Measurements from ENCODE around the gene SLC9C1. TPM values are rescaled to one million over a fixed set of nuclear protein-coding genes. Genes with fewer than 3 reads are reported as not detected.

SLC9C1 gene
- total RNA-seq, 2 experiments from 2014 or later = not detected

DNA sequence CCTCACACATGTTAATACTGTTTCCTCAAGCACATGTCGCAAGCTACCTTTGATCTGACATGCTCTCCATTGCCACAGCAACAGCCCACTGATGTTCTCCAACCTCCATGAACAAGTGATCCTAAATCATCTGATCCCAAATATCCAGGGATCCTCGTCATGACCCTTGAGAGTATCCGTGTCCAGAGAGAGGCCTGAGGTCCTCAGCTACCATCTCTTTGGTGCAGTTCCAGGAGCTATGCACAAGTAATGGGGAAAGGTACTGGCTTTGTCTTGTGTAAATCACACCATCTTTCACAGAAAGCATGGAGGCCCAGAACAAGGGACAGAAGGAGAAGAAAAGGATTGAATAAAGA lies 163.4 kb downstream of the SLC9C1 start:
- POLR2A ChIA-PET = interaction anchor here (1.1 to 1.7 kb wide), 2 partner anchors 58 to 152 kb away, joined by 4 to 6 read pairs; partner anchors contain the start of gene ABHD10
- Histone ChIP-seq H3K36me3 (ENCODE audit: insufficient read depth, low read length) (peaks cover 10% of the 10 kb centered on the region), H3K4me3 (ENCODE audit: low read length) (peak overlapping the region; percentile 60), H3K27ac (ENCODE audit: low read depth in 1 of 2, low read length in 2 of 2) (peak overlapping the region; percentile 41 to 92), H3K4me1 (ENCODE audit: insufficient read depth, low read length) (peaks cover 85% of the 10 kb centered on the region), H3K9me3 (ENCODE audit: control insufficient read depth in 1 of 2, insufficient read depth in 1 of 2, low read length in 2 of 2) (no peaks in the 10 kb centered on the region), H3K27me3 (ENCODE audit: control insufficient read depth in 1 of 2, insufficient read depth in 2 of 2, low read length in 2 of 2) (no peaks in the 10 kb centered on the region)
- Mint-ChIP-seq H3K9me3 (no peaks in the 10 kb centered on the region), H3K27ac (peak overlapping the region; percentile 88), H3K4me3 (peak overlapping the region; percentile 52), H3K27me3 (no peaks in the 10 kb centered on the region), H3K4me1 (ENCODE audit: low read depth) (peaks cover 95% of the 10 kb centered on the region), H3K36me3 (ENCODE audit: low read depth) (peaks cover 18% of the 10 kb centered on the region)
- CTCF ChIA-PET = no interaction called here
- TF ChIP-seq, protein P1, sequence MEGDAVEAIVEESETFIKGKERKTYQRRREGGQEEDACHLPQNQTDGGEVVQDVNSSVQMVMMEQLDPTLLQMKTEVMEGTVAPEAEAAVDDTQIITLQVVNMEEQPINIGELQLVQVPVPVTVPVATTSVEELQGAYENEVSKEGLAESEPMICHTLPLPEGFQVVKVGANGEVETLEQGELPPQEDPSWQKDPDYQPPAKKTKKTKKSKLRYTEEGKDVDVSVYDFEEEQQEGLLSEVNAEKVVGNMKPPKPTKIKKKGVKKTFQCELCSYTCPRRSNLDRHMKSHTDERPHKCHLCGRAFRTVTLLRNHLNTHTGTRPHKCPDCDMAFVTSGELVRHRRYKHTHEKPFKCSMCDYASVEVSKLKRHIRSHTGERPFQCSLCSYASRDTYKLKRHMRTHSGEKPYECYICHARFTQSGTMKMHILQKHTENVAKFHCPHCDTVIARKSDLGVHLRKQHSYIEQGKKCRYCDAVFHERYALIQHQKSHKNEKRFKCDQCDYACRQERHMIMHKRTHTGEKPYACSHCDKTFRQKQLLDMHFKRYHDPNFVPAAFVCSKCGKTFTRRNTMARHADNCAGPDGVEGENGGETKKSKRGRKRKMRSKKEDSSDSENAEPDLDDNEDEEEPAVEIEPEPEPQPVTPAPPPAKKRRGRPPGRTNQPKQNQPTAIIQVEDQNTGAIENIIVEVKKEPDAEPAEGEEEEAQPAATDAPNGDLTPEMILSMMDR (IDR thresholded peaks at IDR 0.05) = no peak
- intact Hi-C loops (cut with DNase I, micrococcal nuclease) = loop anchor here in 1 of 2 experiments (10.0 kb wide), 1 partner anchor 174 kb away; no protein-coding TSS in a partner anchor
- ATAC-seq (ENCODE audit: poor library complexity) (no peak), DNase-seq (no peak)

DNA sequence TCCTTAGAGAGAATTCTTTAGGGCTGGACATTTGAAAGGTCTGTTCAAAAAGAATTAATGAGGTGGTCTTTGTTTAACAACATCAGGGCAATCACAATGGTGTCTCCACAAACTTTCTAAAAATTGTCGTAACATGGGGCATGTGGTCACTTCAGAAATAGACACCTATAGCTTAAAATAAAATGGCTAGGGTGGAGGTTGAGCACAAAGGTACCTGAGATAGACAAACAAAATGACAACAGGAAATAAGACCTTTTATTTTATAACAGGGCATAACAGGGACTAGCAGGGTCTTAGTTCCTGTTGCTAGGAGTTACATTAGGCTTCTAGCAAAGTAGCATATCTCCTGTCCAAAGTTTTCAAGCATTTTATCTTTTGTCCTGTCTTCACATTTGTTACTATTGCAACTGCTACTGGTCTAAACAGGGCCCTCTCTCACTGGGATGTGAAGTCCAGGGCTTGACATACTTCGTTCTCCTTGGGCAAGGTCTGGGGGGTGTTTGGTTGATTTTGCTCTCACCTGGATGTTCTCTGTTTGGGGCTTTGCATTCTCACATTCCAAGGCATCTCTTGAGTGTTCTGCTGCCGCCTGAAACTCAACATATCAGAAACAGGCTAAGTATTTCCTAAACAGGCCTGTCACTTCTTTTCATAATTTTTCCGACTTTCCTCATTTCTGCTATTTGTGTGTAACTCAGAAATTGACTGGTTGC lies 163.9 kb downstream of the SLC9C1 start:
- intact Hi-C loops (cut with DNase I, micrococcal nuclease) = loop anchor here in 1 of 2 experiments (10.0 kb wide), 1 partner anchor 175 kb away; no protein-coding TSS in a partner anchor
- Mint-ChIP-seq H3K4me3 (peak overlapping the region; percentile 52), H3K27me3 (no peaks in the 10 kb centered on the region), H3K27ac (peak overlapping the region; percentile 88), H3K36me3 (ENCODE audit: low read depth) (peaks cover 23% of the 10 kb centered on the region), H3K4me1 (ENCODE audit: low read depth) (peaks cover 95% of the 10 kb centered on the region), H3K9me3 (no peaks in the 10 kb centered on the region)
- CTCF ChIA-PET = interaction anchor here (1.6 kb wide), 1 partner anchor 7 kb away, joined by 6 read pairs; no protein-coding TSS in a partner anchor
- peaks cover 16% of the 10 kb centered on the region for H3K36me3 ChIP-seq (ENCODE audit: insufficient read depth, low read length)
- H3K4me1 ChIP-seq (ENCODE audit: insufficient read depth, low read length) = peaks cover 84% of the 10 kb centered on the region
- ATAC-seq (ENCODE audit: poor library complexity) (no peak), DNase-seq (no peak)
- POLR2A ChIA-PET = interaction anchor here (0.6 to 1.7 kb wide), 3 partner anchors 58 to 877 kb away, joined by 3 to 6 read pairs (median 3); partner anchors contain the start of genes ATG3 and SLC35A5
- H3K27ac ChIP-seq (ENCODE audit: low read depth in 1 of 2, low read length in 2 of 2) = peak overlapping the region; percentile 80 to 92
- no peak overlapping the region for H3K4me3 ChIP-seq (ENCODE audit: low read length)
- H3K9me3 ChIP-seq (ENCODE audit: control insufficient read depth in 1 of 2, insufficient read depth in 1 of 2, low read length in 2 of 2) = no peaks in the 10 kb centered on the region
- H3K27me3 ChIP-seq (ENCODE audit: control insufficient read depth in 1 of 2, insufficient read depth in 2 of 2, low read length in 2 of 2) = no peaks in the 10 kb centered on the region
- TF ChIP-seq, protein P1 (IDR thresholded peaks at IDR 0.05) = no peak

DNA sequence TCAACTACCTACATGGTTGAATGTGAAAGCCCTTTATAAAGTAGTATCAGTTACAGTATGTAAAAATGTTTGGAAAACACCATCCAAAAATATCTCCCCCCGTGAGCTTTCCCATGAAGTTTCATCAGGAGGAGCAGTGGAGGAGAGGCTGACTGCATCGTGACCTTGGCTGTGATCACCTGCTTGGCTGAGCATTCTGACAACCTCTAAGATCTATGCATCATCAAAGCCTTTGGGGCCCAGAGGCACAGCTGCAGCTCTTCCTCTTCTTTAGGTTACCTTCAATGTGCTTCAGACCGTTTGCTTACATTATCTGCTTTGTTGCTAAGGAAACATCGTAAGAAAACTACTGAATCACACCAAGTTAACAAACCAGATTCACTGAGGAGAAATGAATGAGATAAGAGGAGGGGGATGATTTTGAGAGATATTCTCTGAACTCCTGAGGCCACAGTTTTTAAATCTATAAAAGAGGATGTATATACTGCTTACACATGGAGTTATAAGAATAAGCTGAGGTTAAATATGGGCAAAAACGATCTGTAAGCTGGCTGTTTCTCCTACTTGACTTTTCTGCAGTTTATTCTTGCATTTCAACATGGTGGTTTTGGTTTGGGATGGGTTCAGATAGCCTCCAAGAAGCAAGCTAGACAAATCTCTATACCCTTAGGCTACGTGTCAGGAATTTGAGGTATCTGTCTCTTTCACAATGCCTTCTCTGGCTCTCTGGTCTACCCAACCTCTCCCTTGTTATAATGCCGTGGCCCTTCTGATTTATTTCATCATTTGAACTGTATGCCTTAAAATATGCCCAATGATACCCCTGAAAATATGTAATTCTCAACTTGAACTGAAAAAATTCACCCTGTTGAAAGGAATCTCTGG lies 164.9 kb downstream of the SLC9C1 start:
- Mint-ChIP-seq H3K27me3 (no peaks in the 10 kb centered on the region), H3K36me3 (ENCODE audit: low read depth) (peaks cover 30% of the 10 kb centered on the region), H3K9me3 (no peaks in the 10 kb centered on the region), H3K4me1 (ENCODE audit: low read depth) (peaks cover 91% of the 10 kb centered on the region), H3K4me3 (peak overlapping the region; percentile 50), H3K27ac (peak overlapping the region; percentile 88)
- TF ChIP-seq, protein P1 (IDR thresholded peaks at IDR 0.05) = no peak
- no peaks in the 10 kb centered on the region for H3K27me3 ChIP-seq (ENCODE audit: control insufficient read depth in 1 of 2, insufficient read depth in 2 of 2, low read length in 2 of 2)
- ChIA-PET CTCF (interaction anchor here (0.8 to 2.3 kb wide), 3 partner anchors 8 to 389 kb away, joined by 4 to 15 read pairs (median 6); no protein-coding TSS in a partner anchor), POLR2A (interaction anchor here (0.5 to 1.9 kb wide), 9 partner anchors 8 to 878 kb away, joined by 3 to 9 read pairs (median 4); partner anchors contain the start of genes ATG3 and SLC35A5)
- H3K27ac ChIP-seq (ENCODE audit: low read depth in 1 of 2, low read length in 2 of 2) = peak overlapping the region; percentile 80 to 92
- H3K4me3 ChIP-seq (ENCODE audit: low read length) = no peak overlapping the region
- DNase-seq (peak; percentile 33 to 91 (median 50)), ATAC-seq (ENCODE audit: poor library complexity) (peak; percentile 71)
- peaks cover 77% of the 10 kb centered on the region for H3K4me1 ChIP-seq (ENCODE audit: insufficient read depth, low read length)
- intact Hi-C loops (cut with DNase I, micrococcal nuclease) = no loop called here
- peaks cover 23% of the 10 kb centered on the region for H3K36me3 ChIP-seq (ENCODE audit: insufficient read depth, low read length)
- no peaks in the 10 kb centered on the region for H3K9me3 ChIP-seq (ENCODE audit: control insufficient read depth in 1 of 2, insufficient read depth in 1 of 2, low read length in 2 of 2)
